Choroid plexus epithelial cell (primary cell): ENCODE measurements around the gene TMEM184A.

Source experiments
- DNase-seq: peaks from one replicate; pipeline ENCODE4 v3.0.0-alpha.2; 2010; ENCODE audit warnings: low read depth
- H3K4me3 ChIP-seq: 2 replicates; pipeline ENCODE4 v1.5.1; 2011; ENCODE audit warnings: low read depth, mild to moderate bottlenecking, control low read depth, low read length, moderate library complexity
- CTCF ChIP-seq: conservative IDR thresholded peaks from 2 replicates; pipeline ENCODE4 v1.5.1; 2011; ENCODE audit warnings: low read depth, mild to moderate bottlenecking, control low read depth, inconsistent platforms, low read length, moderate library complexity

The TMEM184A gene

GRCh38 chr7:1542841-1543747 lies 12.9 kb downstream of the TMEM184A start:
- DNase-seq, result no peak

GRCh38 chr7:1542329-1542728 lies 13.7 kb downstream of the TMEM184A start:
- no peak overlapping the region for H3K4me3 ChIP-seq
- DNase-seq, result no peak
- no peak for TF ChIP-seq CTCF

More at GRCh38 chr7:1542841-1543747, 12.9 kb downstream of the TMEM184A start:
- no peak overlapping the region for H3K4me3 ChIP-seq
- TF ChIP-seq CTCF, result no peak

- H3K4me3 ChIP-seq, result no peak overlapping the region
- DNase-seq, result no peak
- TF ChIP-seq CTCF, result no peak
Observed at GRCh38 chr7:1541431-1542162, 14.4 kb downstream of the TMEM184A start.

- no peak overlapping the region for H3K4me3 ChIP-seq
- DNase-seq, result no peak
- no peak for TF ChIP-seq CTCF
Observed at GRCh38 chr7:1540776-1541271, 15.2 kb downstream of the TMEM184A start.

GRCh38 chr7:1539882-1540775 lies 15.9 kb downstream of the TMEM184A start:
- TF ChIP-seq CTCF, result no peak
- no peak for DNase-seq
- H3K4me3 ChIP-seq, result no peak overlapping the region

- H3K4me3 ChIP-seq, result no peak overlapping the region
- no peak for TF ChIP-seq CTCF
- DNase-seq, result no peak
Observed at GRCh38 chr7:1539181-1539881, 16.7 kb downstream of the TMEM184A start.
